GM10266 (cell line): ENCODE results near the gene PARD3.

Source experiments
- DNase-seq: peaks from one replicate; pipeline ENCODE4 v3.0.0; 2012; ENCODE audit errors: extremely low spot score
- TF ChIP-seq, protein P1 (sequence below): IDR thresholded peaks from 2 replicates; pipeline ENCODE4 v1.5.1; 2012; ENCODE audit warnings: mild to moderate bottlenecking, low read depth; ENCODE audit not compliant: control insufficient read depth, insufficient read depth; ENCODE audit errors: missing control alignments

The PARD3 gene

DNA sequence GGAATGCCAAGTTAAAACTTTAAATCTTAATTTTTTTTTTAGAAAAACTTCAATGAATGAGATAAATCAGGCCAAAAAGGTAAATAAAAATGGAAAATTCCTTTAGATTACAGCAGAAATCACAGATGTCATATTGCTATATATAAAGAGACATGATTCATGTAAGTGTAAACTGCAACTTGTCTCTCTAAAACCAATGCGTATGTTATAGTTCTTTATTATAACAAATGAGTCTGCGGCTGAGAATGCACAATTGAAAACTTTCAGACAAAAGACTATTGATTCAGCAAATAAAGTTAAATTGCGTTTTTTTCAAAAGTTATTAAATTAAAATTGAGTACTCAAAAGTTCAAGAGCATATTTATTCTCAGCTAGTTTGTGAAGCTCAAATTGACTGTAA is 425.3 kb downstream of the PARD3 start:
- TF ChIP-seq, protein P1, sequence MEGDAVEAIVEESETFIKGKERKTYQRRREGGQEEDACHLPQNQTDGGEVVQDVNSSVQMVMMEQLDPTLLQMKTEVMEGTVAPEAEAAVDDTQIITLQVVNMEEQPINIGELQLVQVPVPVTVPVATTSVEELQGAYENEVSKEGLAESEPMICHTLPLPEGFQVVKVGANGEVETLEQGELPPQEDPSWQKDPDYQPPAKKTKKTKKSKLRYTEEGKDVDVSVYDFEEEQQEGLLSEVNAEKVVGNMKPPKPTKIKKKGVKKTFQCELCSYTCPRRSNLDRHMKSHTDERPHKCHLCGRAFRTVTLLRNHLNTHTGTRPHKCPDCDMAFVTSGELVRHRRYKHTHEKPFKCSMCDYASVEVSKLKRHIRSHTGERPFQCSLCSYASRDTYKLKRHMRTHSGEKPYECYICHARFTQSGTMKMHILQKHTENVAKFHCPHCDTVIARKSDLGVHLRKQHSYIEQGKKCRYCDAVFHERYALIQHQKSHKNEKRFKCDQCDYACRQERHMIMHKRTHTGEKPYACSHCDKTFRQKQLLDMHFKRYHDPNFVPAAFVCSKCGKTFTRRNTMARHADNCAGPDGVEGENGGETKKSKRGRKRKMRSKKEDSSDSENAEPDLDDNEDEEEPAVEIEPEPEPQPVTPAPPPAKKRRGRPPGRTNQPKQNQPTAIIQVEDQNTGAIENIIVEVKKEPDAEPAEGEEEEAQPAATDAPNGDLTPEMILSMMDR, result no peak
- DNase-seq, result no peak

DNA sequence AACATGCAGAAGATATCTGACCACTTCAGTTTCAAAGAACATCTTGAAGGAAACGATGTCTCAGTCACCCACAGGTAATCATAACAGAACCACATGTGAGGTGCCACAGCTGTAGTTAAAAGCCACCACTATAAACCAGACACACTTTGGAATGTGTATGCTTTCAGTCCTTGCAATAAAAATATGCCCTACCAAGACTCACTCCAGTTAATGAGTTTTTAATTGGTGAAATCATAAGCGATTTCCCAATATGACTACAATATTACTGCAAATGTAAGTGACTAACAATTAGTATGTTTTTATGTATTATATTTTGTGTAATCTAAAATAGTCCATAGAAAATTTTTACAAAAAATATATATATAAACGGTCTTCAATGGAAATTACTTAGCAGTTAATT is 428.2 kb downstream of the PARD3 start:
- TF ChIP-seq, protein P1, result no peak
- no peak for DNase-seq

DNA sequence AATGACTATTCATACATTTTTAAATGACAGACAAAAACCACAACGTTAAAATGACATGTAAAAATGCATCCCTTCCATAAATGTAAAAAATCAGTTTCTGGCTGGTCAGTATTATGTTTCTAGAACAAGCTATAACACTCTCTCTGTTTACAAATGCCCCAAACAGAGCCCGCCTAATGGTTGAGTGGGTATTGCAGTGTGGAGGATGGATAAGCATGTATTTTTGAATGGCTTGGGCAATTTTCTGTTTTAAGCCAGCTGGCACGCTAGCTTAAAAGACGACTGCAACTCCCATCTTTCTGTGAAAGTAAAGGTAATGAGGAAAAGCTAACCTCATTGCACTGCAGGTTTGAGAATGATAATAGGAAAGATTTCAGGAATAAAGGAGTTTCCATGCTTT is 430.7 kb downstream of the PARD3 start:
- TF ChIP-seq, protein P1, result no peak
- no peak for DNase-seq

DNA sequence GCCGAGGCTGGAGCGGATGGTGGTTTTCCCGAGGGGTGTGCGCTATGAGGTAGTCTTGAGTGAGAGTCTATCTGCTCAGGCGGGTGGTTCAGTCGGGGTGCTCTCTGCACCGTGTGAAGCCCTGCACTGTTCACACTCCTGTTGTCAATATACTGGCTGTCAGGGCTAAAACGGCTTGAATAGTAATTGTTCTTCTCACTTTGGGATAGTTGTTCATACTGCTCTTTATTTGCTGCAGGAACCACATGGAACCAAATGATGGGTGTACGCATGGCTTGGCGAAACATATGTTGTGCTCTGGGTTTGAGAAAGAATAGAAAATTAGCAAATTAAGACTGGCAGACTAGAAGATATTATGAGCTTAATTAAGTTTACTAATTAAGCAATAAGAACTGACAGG is 432.5 kb downstream of the PARD3 start:
- DNase-seq, result no peak
- TF ChIP-seq, protein P1, result no peak

DNA sequence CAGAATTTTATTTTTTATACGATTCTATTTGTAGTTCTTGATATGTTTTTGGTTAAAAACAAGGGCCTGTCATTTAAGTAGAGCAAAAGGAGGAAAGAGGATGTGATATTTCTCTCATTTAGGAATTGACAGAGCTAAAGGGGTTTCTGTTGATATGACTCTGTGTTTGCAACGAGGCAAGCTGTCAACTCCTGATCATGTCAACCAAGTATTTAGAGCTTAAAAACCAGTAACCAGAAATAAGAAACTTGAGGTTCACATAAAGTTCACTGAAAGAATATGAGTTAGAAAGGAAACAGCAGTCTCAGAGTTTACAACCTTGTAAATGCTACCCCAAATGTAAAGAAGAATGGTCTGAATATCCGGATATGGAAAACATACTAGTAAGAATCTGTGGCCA is 434.2 kb downstream of the PARD3 start:
- no peak for DNase-seq
- TF ChIP-seq, protein P1, result no peak

DNA sequence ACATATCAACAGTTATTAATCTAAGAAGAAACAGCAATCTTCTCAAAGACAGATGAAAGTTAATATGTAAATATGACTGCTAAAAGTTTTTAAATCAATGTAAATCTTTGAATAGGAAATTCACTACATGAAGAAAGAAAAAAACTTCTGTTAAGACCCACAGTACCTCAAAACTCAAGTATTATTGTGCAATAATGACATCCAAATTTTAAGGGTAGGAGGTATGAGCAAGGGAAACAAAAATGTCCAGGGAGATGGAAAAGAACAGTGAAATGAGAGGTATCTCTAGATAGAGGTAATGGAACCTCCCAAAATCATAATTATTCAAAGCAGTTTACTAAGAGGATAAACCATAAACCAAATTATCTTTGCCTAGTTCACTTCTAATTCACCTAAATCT is 436.8 kb downstream of the PARD3 start:
- no peak for DNase-seq
- TF ChIP-seq, protein P1, result no peak

DNA sequence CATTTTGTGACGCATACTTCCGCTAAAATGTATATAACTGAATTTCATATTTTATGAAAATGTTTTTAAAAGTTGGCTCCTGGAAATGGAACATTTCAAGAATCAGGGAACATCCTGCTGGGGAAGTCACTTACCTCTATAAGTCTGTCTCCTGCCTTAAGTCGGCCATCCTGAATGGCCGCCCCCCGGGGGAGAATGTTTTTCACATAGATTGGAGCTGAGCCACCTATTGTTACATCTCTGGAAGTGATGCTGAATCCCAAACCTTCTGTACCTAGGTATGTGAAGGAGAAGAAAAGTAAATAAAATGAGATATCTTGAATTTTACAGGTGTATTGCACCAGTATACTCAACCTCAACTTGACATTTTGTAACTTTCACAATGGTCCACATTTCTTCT is 437.3 kb downstream of the PARD3 start:
- TF ChIP-seq, protein P1, result no peak
- no peak for DNase-seq
